T-cell (primary cell): ENCODE measurements around the gene WFDC12. TPM values are rescaled to one million over a fixed set of nuclear protein-coding genes. Genes with fewer than 3 reads are reported as not detected.
A peak's percentile ranks its signal among the peaks of the same experiment; 100 is the strongest.

Experiments used
- ATAC-seq, 4 experiments: fragments of 200-7000 bp in 3 of 4; fragments of 150-1000 bp in 1 of 4; cut with Tn5 transposase; replicated peaks in 1 of 4; 1 replicate in 3 of 4; 2 replicates in 1 of 4; pipeline ENCODE4 v1.10.0; 2021; ENCODE audit warnings: moderate library complexity in 3 of 4, mild to moderate bottlenecking in 2 of 4, moderate number of reproducible peaks in 1 of 4
- CTCF ChIA-PET, 2 donors: fragments of 300-600 bp; sonication (Branson Sonifier 250); formaldehyde crosslinking; loops; one replicate each; lab custom pipeline; 2022; ENCODE audit warnings: antibody characterized with exemption in 2 of 2; lab: Charles Lee
- POLR2A ChIA-PET, 2 donors: fragments of 300-600 bp; sonication (Branson Sonifier 250); formaldehyde crosslinking; loops; one replicate each; lab custom pipeline; 2022; ENCODE audit warnings: antibody characterized with exemption in 2 of 2; lab: Charles Lee
- DNase-seq, 35 experiments: peaks; one replicate each; pipeline versions ENCODE4 v3.0.0 to v3.0.0-alpha.2; 2013 to 2023
- H3K27ac ChIP-seq: one replicate; pipeline ENCODE4 v1.5.1; 2013; ENCODE audit warnings: low read length
- H3K27me3 ChIP-seq, 2 experiments: replicated peaks in 1 of 2; 1 replicate in 1 of 2; 2 replicates in 1 of 2; pipeline versions ENCODE4 v1.6.1 to v1.7.0; 2013; ENCODE audit warnings: low read length in 1 of 2, mixed read lengths in 1 of 2; ENCODE audit not compliant: control insufficient read depth in 2 of 2, insufficient read depth in 2 of 2; ENCODE audit errors: extremely low read depth in 1 of 2
- H3K36me3 ChIP-seq, 2 donors: 1 replicate in 1 of 2; 2 replicates in 1 of 2; pipeline versions ENCODE4 v1.6.1 to v1.7.0; 2013; ENCODE audit warnings: low read length in 1 of 2; ENCODE audit not compliant: control insufficient read depth in 2 of 2, insufficient read depth in 1 of 2; ENCODE audit errors: extremely low read depth in 1 of 2
- H3K4me1 ChIP-seq, 2 experiments: 1 replicate in 1 of 2; 2 replicates in 1 of 2; pipeline versions ENCODE4 v1.6.1 to v1.7.0; 2013; ENCODE audit warnings: low read length in 2 of 2, mixed read lengths in 1 of 2; ENCODE audit not compliant: insufficient read depth in 2 of 2, control insufficient read depth in 1 of 2; ENCODE audit errors: extremely low read depth in 1 of 2
- H3K4me3 ChIP-seq, 2 donors: 1 replicate in 1 of 2; 2 replicates in 1 of 2; pipeline versions ENCODE4 v1.5.1 to v1.7.0; 2013; ENCODE audit warnings: mild to moderate bottlenecking in 2 of 2, low read length in 1 of 2, moderate library complexity in 1 of 2; ENCODE audit not compliant: control insufficient read depth in 1 of 2; ENCODE audit errors: extremely low read depth in 1 of 2
- H3K9me3 ChIP-seq: 2 replicates; pipeline ENCODE4 v1.7.0; 2013
- H3K27ac Mint-ChIP-seq, 2 donors: one replicate each; pipeline ENCODE4 v1.8.0; 2020 to 2021; ENCODE audit warnings: mild to moderate bottlenecking in 2 of 2, mixed read lengths in 2 of 2
- H3K27me3 Mint-ChIP-seq, 2 donors: one replicate each; pipeline ENCODE4 v1.8.0; 2021 to 2022; ENCODE audit warnings: mixed read lengths in 2 of 2
- H3K36me3 Mint-ChIP-seq: one replicate; pipeline ENCODE4 v1.8.0; 2021; ENCODE audit warnings: mixed read lengths
- H3K4me1 Mint-ChIP-seq, 3 donors: one replicate each; pipeline ENCODE4 v1.8.0; 2020 to 2022; ENCODE audit warnings: mixed read lengths in 3 of 3, mild to moderate bottlenecking in 1 of 3
- H3K4me3 Mint-ChIP-seq, 3 donors: one replicate each; pipeline ENCODE4 v1.8.0; 2020 to 2022; ENCODE audit warnings: mild to moderate bottlenecking in 3 of 3, mixed read lengths in 3 of 3, moderate library complexity in 3 of 3
- H3K9me3 Mint-ChIP-seq, 3 donors: one replicate each; pipeline ENCODE4 v1.8.0; 2020 to 2022; ENCODE audit warnings: mixed read lengths in 3 of 3
- WGBS: methylation state at CpG from one replicate; pipeline ENCODE4 v1.1.5; 2013; ENCODE audit warnings: missing lambda C conversion rate; ENCODE audit not compliant: insufficient coverage; 5-methylcytosine and 5-hydroxymethylcytosine counted together
- total RNA-seq, 35 experiments: library from RNA in 6 of 35; stranded (reverse) in 6 of 35; fragments of 120-200 nt in 1 of 35; gene quantifications; one replicate each; pipeline versions ENCODE4 v1.2.1 to v1.2.4 and lab custom pipeline; 2013 to 2026

WFDC12 gene
- total RNA-seq, 5 donors from 2014 or later (not counting 1 experiment from before 2014, with no cell fraction given) = not detected

- Histone ChIP-seq H3K4me3 (peak overlapping the region in 1 of 2 donors; percentile 66), H3K27me3 (peaks cover 14 to 45% of the 10 kb centered on the region in 2 experiments), H3K9me3 (no peaks in the 10 kb centered on the region), H3K36me3 (no peaks in the 10 kb centered on the region), H3K27ac (no peak overlapping the region), H3K4me1 (peaks cover 0 to 20% of the 10 kb centered on the region in 2 experiments)
- POLR2A ChIA-PET = interaction anchor here in 1 of 2 donors (0.6 kb wide), 1 partner anchor 30 kb away, joined by 3 read pairs; no protein-coding TSS in a partner anchor
- H3K27ac Mint-ChIP-seq = peak overlapping the region in 1 of 2 donors; percentile 11
- H3K27me3 Mint-ChIP-seq = peaks cover 40 to 50% of the 10 kb centered on the region in 2 donors
- H3K36me3 Mint-ChIP-seq = no peaks in the 10 kb centered on the region
- peak; percentile 41 to 61 (median 50) for ATAC-seq
- CTCF ChIA-PET = interaction anchor here (0.9 to 2.7 kb wide), 4 partner anchors 53 to 673 kb away, joined by 3 to 26 read pairs (median 4); no protein-coding TSS in a partner anchor
- peaks cover 4 to 24% (median 21%) of the 10 kb centered on the region in 3 donors for H3K4me1 Mint-ChIP-seq
- peak overlapping the region; percentile 34 to 71 (median 53) for H3K4me3 Mint-ChIP-seq
- H3K9me3 Mint-ChIP-seq = no peaks in the 10 kb centered on the region
- WGBS = 29% methylated on average over 55 of the region's 56 CpGs
- peak in 26 of 35 experiments; percentile 12 to 63 (median 34) for DNase-seq
Observed at GRCh38 chr20:45097485-45098102, 26.7 kb downstream of the WFDC12 start.

GRCh38 chr20:45096781-45097180, 27.5 kb downstream of the WFDC12 start:
- ATAC-seq (no peak), DNase-seq (no peak)
- H3K36me3 Mint-ChIP-seq = no peaks in the 10 kb centered on the region
- Histone ChIP-seq H3K4me3 (no peak overlapping the region), H3K9me3 (no peaks in the 10 kb centered on the region), H3K4me1 (peaks cover 0 to 20% of the 10 kb centered on the region in 2 experiments), H3K27ac (no peak overlapping the region), H3K36me3 (no peaks in the 10 kb centered on the region), H3K27me3 (peaks cover 14 to 42% of the 10 kb centered on the region in 2 experiments)
- H3K27ac Mint-ChIP-seq = no peak overlapping the region
- no peaks in the 10 kb centered on the region for H3K9me3 Mint-ChIP-seq
- peaks cover 34 to 46% of the 10 kb centered on the region in 2 donors for H3K27me3 Mint-ChIP-seq
- ChIA-PET CTCF (interaction anchor here (0.8 to 2.8 kb wide), 13 partner anchors 9 to 674 kb away, joined by 3 to 26 read pairs (median 4); no protein-coding TSS in a partner anchor), POLR2A (interaction anchor here in 1 of 2 donors (0.6 kb wide), 1 partner anchor 29 kb away, joined by 3 read pairs; no protein-coding TSS in a partner anchor)
- WGBS = 89% methylated on average over 8 of the region's 9 CpGs
- H3K4me1 Mint-ChIP-seq = peaks cover 4 to 24% (median 21%) of the 10 kb centered on the region in 3 donors
- H3K4me3 Mint-ChIP-seq = no peak overlapping the region

GRCh38 chr20:45095805-45096238, 28.4 kb downstream of the WFDC12 start:
- 16% methylated on average over 5 of the region's 7 CpGs for WGBS
- H3K36me3 ChIP-seq = no peaks in the 10 kb centered on the region
- H3K4me3 ChIP-seq = no peak overlapping the region
- no peaks in the 10 kb centered on the region for H3K36me3 Mint-ChIP-seq
- H3K27ac Mint-ChIP-seq = no peak overlapping the region
- H3K9me3 ChIP-seq = no peaks in the 10 kb centered on the region
- peak in 33 of 35 experiments; percentile 8 to 81 (median 45) for DNase-seq
- H3K4me3 Mint-ChIP-seq = no peak overlapping the region
- peaks cover 4 to 21% (median 18%) of the 10 kb centered on the region in 3 donors for H3K4me1 Mint-ChIP-seq
- no peak overlapping the region for H3K27ac ChIP-seq
- ChIA-PET POLR2A (interaction anchor here in 1 of 2 donors (0.5 kb wide), 1 partner anchor 282 kb away, joined by 3 read pairs; no protein-coding TSS in a partner anchor), CTCF (interaction anchor here (0.5 to 2.8 kb wide), 25 partner anchors 10 to 750 kb away, joined by 3 to 26 read pairs (median 4); no protein-coding TSS in a partner anchor)
- H3K27me3 ChIP-seq = peaks cover 14 to 33% of the 10 kb centered on the region in 2 experiments
- H3K9me3 Mint-ChIP-seq = no peaks in the 10 kb centered on the region
- H3K4me1 ChIP-seq = peaks cover 0 to 17% of the 10 kb centered on the region in 2 experiments
- H3K27me3 Mint-ChIP-seq = peaks cover 29 to 39% of the 10 kb centered on the region in 2 donors
- peak; percentile 52 to 65 (median 56) for ATAC-seq

- H3K27me3 Mint-ChIP-seq = peaks cover 22 to 33% of the 10 kb centered on the region in 2 donors
- ChIA-PET CTCF (interaction anchor here (0.6 to 2.8 kb wide), 16 partner anchors 11 to 409 kb away, joined by 3 to 26 read pairs (median 4); no protein-coding TSS in a partner anchor), POLR2A (interaction anchor here in 1 of 2 donors (0.5 kb wide), 1 partner anchor 281 kb away, joined by 3 read pairs; no protein-coding TSS in a partner anchor)
- Histone ChIP-seq H3K27ac (no peak overlapping the region), H3K4me1 (peaks cover 0 to 14% of the 10 kb centered on the region in 2 experiments), H3K27me3 (peaks cover 11 to 27% of the 10 kb centered on the region in 2 experiments), H3K4me3 (no peak overlapping the region), H3K9me3 (no peaks in the 10 kb centered on the region), H3K36me3 (no peaks in the 10 kb centered on the region)
- no peak for ATAC-seq
- DNase-seq = no peak
- H3K36me3 Mint-ChIP-seq = no peaks in the 10 kb centered on the region
- peaks cover 4 to 17% (median 14%) of the 10 kb centered on the region in 3 donors for H3K4me1 Mint-ChIP-seq
- no peak overlapping the region for H3K27ac Mint-ChIP-seq
- H3K4me3 Mint-ChIP-seq = no peak overlapping the region
- WGBS = 85% methylated on average over 7 of the region's 11 CpGs
- H3K9me3 Mint-ChIP-seq = no peaks in the 10 kb centered on the region
Observed at GRCh38 chr20:45094864-45095574, 29.2 kb downstream of the WFDC12 start.

- ATAC-seq = no peak
- peaks cover 0 to 14% of the 10 kb centered on the region in 2 experiments for H3K4me1 ChIP-seq
- CTCF ChIA-PET = interaction anchor here (0.9 to 2.8 kb wide), 4 partner anchors 43 to 408 kb away, joined by 3 to 15 read pairs (median 6); no protein-coding TSS in a partner anchor
- H3K27ac ChIP-seq = no peak overlapping the region
- peaks cover 6% of the 10 kb centered on the region for H3K36me3 Mint-ChIP-seq
- H3K27ac Mint-ChIP-seq = no peak overlapping the region
- no peak overlapping the region for H3K4me3 ChIP-seq
- H3K4me1 Mint-ChIP-seq = peaks cover 4 to 17% (median 14%) of the 10 kb centered on the region in 3 donors
- POLR2A ChIA-PET = no interaction called here
- no peaks in the 10 kb centered on the region for H3K9me3 Mint-ChIP-seq
- H3K27me3 Mint-ChIP-seq = peaks cover 15 to 25% of the 10 kb centered on the region in 2 donors
- no CpG with 5 or more reads among the region's 2 CpGs for WGBS
- no peak overlapping the region for H3K4me3 Mint-ChIP-seq
- H3K27me3 ChIP-seq = peaks cover 2 to 25% of the 10 kb centered on the region in 2 experiments
- no peak for DNase-seq
- H3K36me3 ChIP-seq = no peaks in the 10 kb centered on the region
- no peaks in the 10 kb centered on the region for H3K9me3 ChIP-seq
Observed at GRCh38 chr20:45094201-45094600, 30.1 kb downstream of the WFDC12 start.
